HG03139 (cell line): ENCODE data around the gene ATN1.
"Not testable (repeated sequence)": the region's sequence is repeated elsewhere in the genome, so short reads cannot be mapped to it uniquely, and the experiment has no call there.

Experiments
- ATAC-seq: cut with Tn5 transposase; IDR thresholded peaks from one replicate; pipeline ENCODE4 v1.9.1; 2021; ENCODE audit not compliant: unreplicated experiment

ATN1 gene

DNA sequence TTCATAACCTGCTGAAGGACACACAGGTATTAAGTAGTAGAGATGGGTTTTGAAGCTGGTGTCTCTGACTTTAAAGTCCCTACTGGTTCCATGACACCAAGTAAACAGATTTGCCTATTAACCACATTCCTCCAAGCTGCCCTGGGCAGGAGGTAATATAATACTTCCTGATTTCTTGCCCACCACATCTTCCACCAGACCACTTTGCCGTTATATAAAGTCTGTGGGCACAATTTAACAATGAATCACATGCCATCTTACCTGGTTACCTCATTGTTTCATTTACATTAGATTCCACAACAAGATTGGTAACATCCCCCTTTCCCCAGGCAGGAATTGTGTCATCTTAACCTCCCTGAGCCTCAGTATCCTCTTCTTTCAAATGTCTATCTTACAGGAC is 24.0 kb upstream of the ATN1 start:
- no peak for ATAC-seq

DNA sequence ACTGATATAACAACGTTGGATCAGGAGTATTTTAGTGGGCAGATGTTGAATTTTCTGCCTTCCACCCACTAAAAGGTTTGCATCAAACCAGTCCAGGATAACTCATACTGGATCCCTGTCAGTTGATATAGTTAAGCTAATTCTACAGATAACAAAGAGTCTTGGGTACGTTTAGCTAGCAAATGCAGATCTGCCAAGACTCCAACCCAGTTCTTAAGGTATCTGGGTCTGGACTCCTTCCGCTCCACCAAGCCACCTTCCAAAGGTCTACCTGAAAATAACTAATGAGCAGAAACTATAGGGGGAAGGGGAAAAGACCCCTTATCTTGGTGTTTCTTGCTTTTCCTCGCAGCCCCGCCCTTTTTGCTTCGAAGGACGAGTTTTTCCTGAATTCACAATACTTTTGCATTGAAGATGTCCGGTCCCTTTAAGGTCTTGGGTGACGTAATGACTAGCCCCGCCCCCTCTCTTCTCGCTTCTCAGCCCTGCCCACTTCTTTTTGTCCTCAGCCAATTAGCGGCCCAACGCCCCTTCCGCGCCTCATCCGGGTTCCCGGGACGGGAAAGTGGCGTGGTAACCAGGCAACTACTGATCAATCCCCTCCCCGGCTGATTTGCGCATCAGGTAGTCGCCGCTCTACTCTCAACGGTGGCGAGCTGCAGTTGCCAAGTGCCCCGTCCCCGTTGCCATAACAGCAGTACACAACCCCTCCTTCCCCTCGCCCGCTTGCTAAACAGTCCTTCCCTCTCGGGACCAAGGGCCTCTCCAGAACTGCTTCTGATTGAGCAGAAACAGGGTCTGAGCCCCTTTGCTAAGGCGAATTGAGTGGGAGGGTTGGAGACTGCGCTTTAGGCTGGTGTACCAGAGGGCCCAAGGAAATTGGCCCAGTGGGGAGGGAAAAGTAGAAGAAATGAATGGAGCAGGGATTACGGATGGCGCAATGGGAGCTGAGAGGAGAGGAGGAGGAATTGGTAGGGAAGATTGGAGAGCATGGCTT is 23.2 kb upstream of the ATN1 start, which contains the start of gene LRRC23:
TSS of gene LRRC23 (plus strand) at position 543 of the 997 bp plus-strand sequence. CDS start 812 bp downstream, outside the sequence.
- peak; percentile 94 for ATAC-seq

DNA sequence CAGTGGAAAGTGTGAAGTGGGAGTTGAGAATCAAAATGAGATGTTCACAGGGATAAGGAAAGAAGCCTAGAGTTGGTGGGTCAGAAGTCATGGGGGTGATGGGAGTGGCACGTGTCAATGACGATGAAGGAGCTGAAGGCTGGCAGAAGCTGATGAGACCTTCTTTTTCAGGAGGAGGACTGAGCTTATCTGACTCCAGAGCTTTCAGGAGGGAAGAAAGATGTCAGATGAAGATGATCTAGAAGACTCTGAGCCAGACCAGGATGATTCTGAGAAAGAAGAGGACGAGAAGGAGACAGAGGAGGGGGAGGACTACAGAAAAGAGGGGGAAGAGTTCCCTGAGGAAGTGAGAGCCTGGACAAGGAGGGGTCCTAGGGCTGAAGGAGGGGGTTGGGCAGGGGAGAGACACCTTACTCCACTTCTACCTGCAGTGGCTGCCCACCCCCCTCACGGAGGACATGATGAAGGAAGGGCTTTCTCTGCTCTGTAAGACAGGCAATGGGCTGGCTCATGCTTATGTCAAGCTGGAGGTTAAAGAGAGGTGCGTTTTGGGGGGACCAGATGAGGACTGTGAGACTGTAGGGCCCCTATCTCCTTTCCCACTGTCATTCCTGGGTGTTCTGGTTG is 22.2 kb upstream of the ATN1 start:
- no peak for ATAC-seq

DNA sequence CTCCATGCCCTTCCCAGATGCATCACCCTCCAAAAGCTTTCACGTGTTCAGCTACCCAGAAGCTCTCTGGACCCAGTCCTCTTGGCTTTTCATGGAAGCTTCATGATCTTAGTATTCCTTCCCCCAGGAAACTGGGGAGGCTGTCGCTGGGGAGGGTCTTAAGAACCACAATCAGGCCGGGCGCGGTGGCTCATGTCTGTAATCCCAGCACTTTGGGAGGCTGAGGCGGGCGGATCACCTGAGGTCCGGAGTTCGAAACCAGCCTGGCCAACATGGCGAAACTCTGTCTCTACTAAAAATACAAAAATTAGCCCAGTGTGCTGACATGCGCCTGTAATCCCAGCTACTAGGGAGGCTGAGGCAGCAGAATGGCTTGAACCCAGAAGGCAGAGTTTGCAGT is 19.6 kb upstream of the ATN1 start:
- ATAC-seq = not testable (repeated sequence)

DNA sequence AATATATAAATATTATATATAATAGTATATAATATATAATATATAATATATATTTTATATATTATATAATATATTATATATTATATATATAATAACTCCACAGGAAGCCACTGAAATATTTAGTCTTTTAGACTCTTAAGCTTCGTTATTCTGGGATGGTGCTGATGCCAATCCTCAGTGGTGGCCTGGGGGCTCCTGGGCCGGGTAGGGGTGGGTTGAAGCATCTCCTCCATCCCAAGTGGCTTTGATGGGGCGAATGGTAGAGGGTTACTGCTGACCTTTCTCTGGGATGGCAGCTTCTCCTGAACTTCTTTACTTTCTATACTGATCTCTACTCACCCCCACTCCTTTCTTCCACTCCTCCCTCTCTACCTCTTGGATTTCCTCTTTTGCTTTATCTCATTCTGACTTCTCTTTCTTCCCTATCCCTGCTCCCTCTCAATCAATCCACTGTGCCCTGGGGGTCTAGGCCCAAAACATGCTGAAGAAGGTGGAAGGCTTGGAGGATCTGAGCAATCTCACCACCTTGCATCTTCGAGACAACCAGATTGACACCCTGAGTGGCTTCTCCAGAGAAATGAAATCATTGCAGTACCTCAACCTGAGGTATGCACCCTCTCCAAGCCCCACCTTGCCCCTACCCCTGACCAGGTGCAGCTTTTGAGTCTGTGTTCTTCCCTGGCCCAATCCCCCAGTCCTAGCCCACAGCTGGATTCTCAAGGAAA is 18.2 kb upstream of the ATN1 start:
- no peak for ATAC-seq

DNA sequence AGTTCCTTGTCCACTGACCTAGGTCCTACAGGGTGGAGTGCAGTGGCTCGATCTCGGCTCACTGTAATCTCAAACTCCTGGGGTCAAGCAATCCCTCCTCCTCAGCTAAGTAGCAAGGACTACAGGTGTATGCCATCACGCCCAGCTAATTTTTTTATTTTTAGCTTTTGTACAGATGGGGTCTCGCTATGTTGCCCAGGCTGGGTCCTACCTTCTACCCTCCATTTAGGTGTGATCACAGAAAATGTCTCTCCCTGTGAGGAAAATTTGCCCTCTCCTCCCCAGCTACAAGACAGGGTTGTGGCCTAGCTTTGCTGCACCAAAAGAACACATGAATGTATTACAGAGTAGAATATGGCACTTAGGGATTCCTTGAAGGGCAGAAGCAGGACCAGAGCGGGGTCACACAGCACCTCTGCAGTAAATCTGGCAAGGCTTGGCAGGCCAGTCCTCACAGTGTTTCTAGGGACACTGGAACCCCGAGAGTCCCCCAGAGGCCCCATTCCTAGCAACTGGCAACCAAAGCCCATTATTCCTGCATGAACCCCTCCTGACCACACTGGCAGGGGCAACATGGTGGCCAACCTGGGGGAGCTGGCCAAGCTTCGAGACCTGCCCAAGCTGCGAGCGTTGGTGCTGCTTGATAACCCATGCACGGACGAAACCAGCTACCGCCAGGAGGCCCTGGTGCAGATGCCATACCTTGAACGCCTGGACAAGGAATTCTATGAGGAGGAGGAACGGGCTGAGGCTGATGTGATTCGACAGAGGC is 15.4 kb upstream of the ATN1 start:
- no peak for ATAC-seq

DNA sequence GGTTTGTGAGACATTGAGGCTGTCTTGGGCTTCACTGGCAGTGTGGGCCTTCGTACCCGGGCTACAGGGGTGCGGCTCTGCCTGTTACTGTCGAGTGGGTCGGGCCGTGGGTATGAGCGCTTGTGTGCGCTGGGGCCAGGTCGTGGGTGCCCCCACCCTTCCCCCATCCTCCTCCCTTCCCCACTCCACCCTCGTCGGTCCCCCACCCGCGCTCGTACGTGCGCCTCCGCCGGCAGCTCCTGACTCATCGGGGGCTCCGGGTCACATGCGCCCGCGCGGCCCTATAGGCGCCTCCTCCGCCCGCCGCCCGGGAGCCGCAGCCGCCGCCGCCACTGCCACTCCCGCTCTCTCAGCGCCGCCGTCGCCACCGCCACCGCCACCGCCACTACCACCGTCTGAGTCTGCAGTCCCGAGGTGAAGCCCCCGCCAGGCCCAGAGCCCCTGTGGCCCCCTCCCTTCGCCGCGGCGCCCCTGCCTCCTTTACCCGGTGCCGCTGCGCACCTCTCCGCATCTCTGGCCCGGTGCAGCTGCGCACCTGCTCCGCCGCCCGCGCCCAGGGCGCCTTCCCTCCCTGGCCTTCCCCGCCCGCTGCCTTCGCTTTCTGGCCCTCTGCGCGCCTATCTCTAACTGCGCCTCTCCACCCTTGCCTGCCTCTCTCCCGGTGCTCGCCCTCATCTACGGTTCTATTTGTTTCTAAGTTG is 13.4 kb upstream of the ATN1 start, which contains the start of gene ENO2:
TSS of gene ENO2 (plus strand) at position 335 of the 701 bp plus-strand sequence. CDS start 1,253 bp downstream, outside the sequence.
- ATAC-seq = no peak

DNA sequence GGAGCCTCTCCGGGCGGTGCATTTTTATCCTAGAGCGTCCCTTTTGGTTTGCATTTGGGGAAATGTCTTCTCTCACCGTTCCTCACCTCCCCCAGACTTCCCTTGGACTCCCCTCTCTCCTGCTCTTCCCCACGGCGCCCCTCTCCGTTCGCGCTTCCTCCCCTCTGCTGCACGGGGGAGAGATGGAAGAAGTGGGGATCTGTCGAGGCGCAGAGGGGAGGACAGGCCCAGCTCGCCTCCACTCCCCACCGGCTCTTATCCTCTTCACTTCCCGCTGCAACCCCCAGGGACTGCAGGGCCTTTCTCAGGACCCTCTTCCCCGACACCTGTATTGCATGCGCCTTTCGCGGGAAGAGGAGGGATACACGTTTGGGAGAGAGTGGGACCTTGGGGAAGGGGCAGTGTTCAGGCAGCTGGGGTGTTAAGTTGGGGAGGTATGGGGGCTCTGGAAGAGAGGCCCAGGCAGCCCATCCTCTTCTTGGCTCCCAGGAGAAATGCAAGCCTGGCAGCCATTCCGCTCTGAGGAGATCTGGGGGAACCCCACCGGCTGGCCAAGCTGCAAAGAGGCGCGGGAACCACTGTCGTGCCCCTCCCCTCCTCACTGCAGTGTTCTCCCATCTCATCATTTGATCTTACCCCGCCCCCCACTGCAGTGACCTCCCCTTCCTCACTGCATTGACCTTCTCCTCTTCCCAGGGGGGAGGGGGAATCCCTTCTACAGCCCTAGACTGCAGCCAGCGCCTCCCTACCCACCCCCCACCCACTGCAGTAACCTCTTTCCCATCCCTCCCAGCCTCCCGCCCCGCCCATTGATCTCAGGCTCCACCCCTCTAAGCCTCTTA is 12.6 kb upstream of the ATN1 start:
- no peak for ATAC-seq

DNA sequence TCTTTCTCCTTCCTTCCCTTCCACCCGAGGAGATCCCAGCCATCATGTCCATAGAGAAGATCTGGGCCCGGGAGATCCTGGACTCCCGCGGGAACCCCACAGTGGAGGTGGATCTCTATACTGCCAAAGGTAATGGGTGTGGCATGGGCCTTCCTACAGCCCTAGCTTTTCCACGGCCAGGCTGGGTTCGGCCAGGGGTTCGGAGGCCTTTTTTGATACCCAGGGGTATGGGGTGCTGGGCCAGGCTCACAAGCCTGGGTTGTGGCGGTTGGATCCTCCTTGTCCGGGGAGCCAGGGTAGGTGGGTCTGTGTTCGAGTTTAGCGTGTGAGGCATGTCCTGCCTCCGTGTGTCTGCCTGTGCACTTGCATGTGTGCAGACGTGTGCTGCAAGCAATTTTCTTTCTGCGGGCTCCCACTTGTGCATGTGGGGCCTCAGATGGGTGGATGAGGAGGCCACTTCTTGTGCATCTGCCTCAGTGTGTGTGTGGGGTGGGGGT is 11.9 kb upstream of the ATN1 start:
- no peak for ATAC-seq

DNA sequence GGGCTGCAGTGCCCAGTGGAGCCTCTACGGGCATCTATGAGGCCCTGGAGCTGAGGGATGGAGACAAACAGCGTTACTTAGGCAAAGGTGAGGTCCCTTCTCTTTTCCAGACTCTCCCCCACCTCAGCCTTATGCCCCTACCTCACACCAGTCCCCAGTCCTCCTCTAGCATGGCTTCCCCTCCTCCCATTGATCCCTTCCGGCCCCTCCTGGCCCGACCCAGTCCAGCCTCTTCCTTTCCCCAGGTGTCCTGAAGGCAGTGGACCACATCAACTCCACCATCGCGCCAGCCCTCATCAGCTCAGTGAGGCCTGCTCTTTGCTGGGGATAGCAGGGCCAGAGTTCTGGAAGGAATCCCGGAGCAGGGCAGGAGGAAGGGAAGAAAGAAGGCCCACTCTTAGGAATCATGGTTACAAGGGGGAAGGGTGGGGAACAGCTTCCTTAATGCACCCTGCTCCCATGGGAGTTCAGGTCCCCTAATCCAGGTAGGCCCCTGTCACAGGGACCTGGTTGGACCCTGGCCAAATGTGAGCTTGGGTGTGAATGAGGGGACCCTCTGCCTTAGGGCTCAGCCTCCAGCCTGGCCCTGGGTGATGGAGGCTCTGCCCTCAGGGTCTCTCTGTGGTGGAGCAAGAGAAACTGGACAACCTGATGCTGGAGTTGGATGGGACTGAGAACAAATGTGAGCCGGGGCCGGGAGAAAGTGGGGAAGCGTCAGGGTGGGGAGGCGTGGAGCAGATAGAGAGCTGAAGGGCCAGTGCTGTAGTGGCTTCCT is 11.1 kb upstream of the ATN1 start:
- ATAC-seq = no peak

DNA sequence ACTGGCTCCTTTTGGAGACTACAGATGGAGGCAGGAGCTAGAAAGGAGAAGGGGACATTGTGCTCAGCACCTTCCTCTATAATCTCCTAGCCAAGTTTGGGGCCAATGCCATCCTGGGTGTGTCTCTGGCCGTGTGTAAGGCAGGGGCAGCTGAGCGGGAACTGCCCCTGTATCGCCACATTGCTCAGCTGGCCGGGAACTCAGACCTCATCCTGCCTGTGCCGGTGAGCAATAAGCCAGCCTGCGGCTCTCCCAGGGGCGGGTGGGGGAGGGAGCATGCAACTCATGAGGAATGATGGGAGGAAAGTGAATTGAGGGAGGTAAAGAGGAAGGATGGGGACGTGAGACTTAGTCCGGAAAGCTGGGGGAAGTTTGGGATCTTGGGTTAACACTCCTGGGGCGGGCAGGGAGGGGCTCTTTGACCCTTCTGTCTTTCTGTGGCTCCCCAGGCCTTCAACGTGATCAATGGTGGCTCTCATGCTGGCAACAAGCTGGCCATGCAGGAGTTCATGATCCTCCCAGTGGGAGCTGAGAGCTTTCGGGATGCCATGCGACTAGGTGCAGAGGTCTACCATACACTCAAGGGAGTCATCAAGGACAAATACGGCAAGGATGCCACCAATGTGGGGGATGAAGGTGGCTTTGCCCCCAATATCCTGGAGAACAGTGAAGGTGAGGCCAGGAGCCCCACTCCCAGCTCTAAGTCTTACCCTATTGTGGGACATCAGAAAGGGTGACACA is 10.1 kb upstream of the ATN1 start:
- no peak for ATAC-seq

DNA sequence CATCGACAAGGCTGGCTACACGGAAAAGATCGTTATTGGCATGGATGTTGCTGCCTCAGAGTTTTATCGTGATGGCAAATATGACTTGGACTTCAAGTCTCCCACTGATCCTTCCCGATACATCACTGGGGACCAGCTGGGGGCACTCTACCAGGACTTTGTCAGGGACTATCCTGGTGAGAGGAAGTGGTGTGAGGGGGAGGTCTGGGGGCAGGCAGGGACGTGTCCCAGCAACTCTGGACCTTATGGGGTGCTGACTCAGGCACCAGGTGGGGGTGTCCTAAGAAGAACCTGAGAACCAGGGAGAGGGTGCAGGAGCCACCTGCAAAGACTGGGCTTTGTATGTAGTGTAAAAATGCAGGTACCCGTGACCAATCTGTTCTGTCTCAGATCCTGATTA is 8.2 kb upstream of the ATN1 start:
- no peak for ATAC-seq

DNA sequence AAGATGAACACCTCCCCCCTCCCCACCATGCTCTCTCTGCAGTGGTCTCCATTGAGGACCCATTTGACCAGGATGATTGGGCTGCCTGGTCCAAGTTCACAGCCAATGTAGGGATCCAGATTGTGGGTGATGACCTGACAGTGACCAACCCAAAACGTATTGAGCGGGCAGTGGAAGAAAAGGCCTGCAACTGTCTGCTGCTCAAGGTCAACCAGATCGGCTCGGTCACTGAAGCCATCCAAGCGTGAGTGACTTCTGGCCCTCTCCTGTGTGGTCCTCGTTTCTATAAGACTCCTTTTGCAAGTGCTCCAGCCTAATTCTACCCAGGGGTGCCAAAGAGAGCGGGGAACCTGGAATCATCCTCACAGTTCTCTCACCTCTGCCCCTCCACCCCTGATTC is 6.2 kb upstream of the ATN1 start:
- ATAC-seq = no peak

DNA sequence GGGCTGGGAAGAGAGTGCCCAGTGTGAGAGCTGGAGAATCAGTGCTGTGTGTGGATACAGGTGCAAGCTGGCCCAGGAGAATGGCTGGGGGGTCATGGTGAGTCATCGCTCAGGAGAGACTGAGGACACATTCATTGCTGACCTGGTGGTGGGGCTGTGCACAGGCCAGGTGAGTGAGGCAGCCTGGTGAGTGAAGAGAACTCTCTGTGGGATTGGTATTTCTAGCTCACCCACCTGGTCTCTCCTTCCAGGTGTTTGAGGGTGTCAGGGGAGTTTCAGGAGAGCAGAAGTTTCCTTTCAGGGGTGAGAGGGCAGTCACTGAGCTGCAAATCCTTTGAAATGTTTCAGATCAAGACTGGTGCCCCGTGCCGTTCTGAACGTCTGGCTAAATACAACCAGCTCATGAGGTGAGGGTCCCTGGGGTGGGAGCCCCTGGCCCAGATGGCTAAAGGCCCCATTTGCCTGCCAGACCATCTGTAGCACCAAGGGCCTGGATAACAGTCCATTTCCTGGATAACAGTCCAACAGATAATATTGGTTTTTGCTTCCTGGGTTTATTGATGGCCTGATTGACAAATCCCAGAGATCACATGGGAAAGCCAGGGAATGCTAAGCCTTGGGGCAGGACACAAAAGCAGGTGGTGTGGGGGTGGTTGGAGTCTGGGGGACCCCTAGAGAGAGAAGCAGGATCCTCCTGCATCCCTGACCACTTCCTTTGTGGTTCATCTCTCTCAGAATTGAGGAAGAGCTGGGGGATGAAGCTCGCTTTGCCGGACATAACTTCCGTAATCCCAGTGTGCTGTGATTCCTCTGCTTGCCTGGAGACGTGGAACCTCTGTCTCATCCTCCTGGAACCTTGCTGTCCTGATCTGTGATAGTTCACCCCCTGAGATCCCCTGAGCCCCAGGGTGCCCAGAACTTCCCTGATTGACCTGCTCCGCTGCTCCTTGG is 5.5 kb upstream of the ATN1 start:
- no peak for ATAC-seq

DNA sequence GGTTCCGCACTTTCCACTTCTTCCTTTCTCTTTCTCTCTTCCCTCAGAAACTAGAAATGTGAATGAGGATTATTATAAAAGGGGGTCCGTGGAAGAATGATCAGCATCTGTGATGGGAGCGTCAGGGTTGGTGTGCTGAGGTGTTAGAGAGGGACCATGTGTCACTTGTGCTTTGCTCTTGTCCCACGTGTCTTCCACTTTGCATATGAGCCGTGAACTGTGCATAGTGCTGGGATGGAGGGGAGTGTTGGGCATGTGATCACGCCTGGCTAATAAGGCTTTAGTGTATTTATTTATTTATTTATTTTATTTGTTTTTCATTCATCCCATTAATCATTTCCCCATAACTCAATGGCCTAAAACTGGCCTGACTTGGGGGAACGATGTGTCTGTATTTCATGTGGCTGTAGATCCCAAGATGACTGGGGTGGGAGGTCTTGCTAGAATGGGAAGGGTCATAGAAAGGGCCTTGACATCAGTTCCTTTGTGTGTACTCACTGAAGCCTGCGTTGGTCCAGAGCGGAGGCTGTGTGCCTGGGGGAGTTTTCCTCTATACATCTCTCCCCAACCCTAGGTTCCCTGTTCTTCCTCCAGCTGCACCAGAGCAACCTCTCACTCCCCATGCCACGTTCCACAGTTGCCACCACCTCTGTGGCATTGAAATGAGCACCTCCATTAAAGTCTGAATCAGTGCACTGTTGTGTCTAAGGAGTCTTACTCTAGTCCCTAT is 4.6 kb upstream of the ATN1 start:
- ATAC-seq = no peak

DNA sequence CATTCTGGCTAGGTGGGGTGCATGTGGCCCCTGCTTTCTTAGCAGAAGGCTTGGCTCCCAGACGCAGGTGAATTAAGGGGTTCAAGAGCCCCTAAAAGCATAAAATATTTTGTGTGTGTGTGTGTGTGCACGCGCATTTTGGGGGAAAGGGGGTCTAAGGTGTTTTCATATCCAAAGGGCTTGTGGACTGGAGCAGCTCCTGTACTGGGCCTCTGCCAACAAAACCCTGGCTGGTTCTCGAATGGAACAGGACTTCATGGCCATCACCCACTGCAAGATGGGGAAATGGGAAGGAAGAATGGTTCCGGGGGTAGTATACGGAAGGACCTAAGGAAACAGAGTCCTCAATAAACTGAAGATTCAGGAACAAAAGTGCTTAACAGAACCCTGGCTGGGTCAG is 3.9 kb upstream of the ATN1 start:
- no peak for ATAC-seq
